Activated CD4-positive, alpha-beta T cell treated with anti-CD3 and anti-CD28 coated beads, Interleukin-2, Interleukin-4, amounts not matched to agents 100 ng/mL and 50 ng/mL, durations not matched to agents 16 hours and 8 hours (primary cell): ENCODE measurements around the gene C9.
"Not testable (repeated sequence)": the region's sequence is repeated elsewhere in the genome, so short reads cannot be mapped to it uniquely, and the experiment has no call there.

Source experiments
- DNase-seq: peaks from one replicate; pipeline ENCODE4 v3.0.0-alpha.2; 2020; ENCODE audit warnings: low spot score

The C9 gene

GRCh38 chr5:39260095-39260494 lies 104.2 kb downstream of the C9 start:
- DNase-seq = no peak

- no peak for DNase-seq
Measured at GRCh38 chr5:39257554-39257953, 106.7 kb downstream of the C9 start.

GRCh38 chr5:39256477-39257235 lies 107.6 kb downstream of the C9 start:
- DNase-seq = peak; percentile 68

GRCh38 chr5:39255406-39255805 lies 108.9 kb downstream of the C9 start:
- DNase-seq = no peak

- no peak for DNase-seq
Measured at GRCh38 chr5:39254671-39255070, 109.6 kb downstream of the C9 start.

- no peak for DNase-seq
Measured at GRCh38 chr5:39253196-39253595, 111.1 kb downstream of the C9 start.

GRCh38 chr5:39249564-39250274 lies 114.6 kb downstream of the C9 start:
- no peak for DNase-seq

GRCh38 chr5:39249069-39249468 lies 115.2 kb downstream of the C9 start:
- DNase-seq = no peak

GRCh38 chr5:39240750-39241149 lies 123.5 kb downstream of the C9 start:
- DNase-seq = no peak

GRCh38 chr5:39238366-39239105 lies 125.8 kb downstream of the C9 start:
- no peak for DNase-seq

GRCh38 chr5:39236718-39237117 lies 127.6 kb downstream of the C9 start:
- no peak for DNase-seq

- DNase-seq = no peak
Measured at GRCh38 chr5:39235648-39236047, 128.6 kb downstream of the C9 start.

- DNase-seq = not testable (repeated sequence)
Measured at GRCh38 chr5:39234494-39234893, 129.8 kb downstream of the C9 start.
